ENCODE measurements around the gene IQSEC2.

The IQSEC2 gene

GRCh38 chrX:53266914-53267313 lies 14.5 kb downstream of the IQSEC2 start:
- DNase-seq (ENCODE audit: low spot score), result no peak

- no peak for DNase-seq (ENCODE audit: low spot score)
These were observed 15.4 kb downstream of the IQSEC2 start for GRCh38 chrX:53265771-53266574.

GRCh38 chrX:53263597-53264094 lies 17.7 kb downstream of the IQSEC2 start:
- no peak for DNase-seq (ENCODE audit: low spot score)

- DNase-seq (ENCODE audit: low spot score), result no peak
These were observed 18.4 kb downstream of the IQSEC2 start for GRCh38 chrX:53262918-53263394.

- DNase-seq (ENCODE audit: low spot score), result no peak
These were observed 19.0 kb downstream of the IQSEC2 start for GRCh38 chrX:53262189-53262917.

- no peak for DNase-seq (ENCODE audit: low spot score)
These were observed 19.9 kb downstream of the IQSEC2 start for GRCh38 chrX:53261355-53261972.

GRCh38 chrX:53260836-53261235 lies 20.5 kb downstream of the IQSEC2 start:
- DNase-seq (ENCODE audit: low spot score), result no peak

GRCh38 chrX:53257670-53258423 lies 23.5 kb downstream of the IQSEC2 start:
- DNase-seq (ENCODE audit: low spot score), result no peak

- DNase-seq (ENCODE audit: low spot score), result no peak
These were observed 24.2 kb downstream of the IQSEC2 start for GRCh38 chrX:53257166-53257565.

- DNase-seq (ENCODE audit: low spot score), result no peak
These were observed 24.8 kb downstream of the IQSEC2 start for GRCh38 chrX:53256446-53257041.

- DNase-seq (ENCODE audit: low spot score), result no peak
These were observed 25.6 kb downstream of the IQSEC2 start for GRCh38 chrX:53255738-53256191.

- DNase-seq (ENCODE audit: low spot score), result no peak
These were observed 26.6 kb downstream of the IQSEC2 start for GRCh38 chrX:53254570-53255461.

- no peak for DNase-seq (ENCODE audit: low spot score)
These were observed 27.9 kb downstream of the IQSEC2 start for GRCh38 chrX:53253293-53254020.

GRCh38 chrX:53251307-53251706 lies 30.1 kb downstream of the IQSEC2 start:
- DNase-seq (ENCODE audit: low spot score), result no peak

- DNase-seq (ENCODE audit: low spot score), result no peak
These were observed 30.8 kb downstream of the IQSEC2 start for GRCh38 chrX:53250556-53250955.

GRCh38 chrX:53249408-53250042 lies 31.9 kb downstream of the IQSEC2 start:
- DNase-seq (ENCODE audit: low spot score), result no peak

GRCh38 chrX:53247928-53248327 lies 33.5 kb downstream of the IQSEC2 start:
- no peak for DNase-seq (ENCODE audit: low spot score)

- no peak for DNase-seq (ENCODE audit: low spot score)
These were observed 35.2 kb downstream of the IQSEC2 start for GRCh38 chrX:53246231-53246630.

GRCh38 chrX:53244610-53245009 lies 36.8 kb downstream of the IQSEC2 start:
- DNase-seq (ENCODE audit: low spot score), result no peak

Data from ecto neural progenitor cell (in vitro differentiated cells).